Endothelial cell (in vitro differentiated cells): Measurements from ENCODE around the gene DPYSL3. TPM values are rescaled to one million over a fixed set of nuclear protein-coding genes. Genes with fewer than 3 reads are reported as not detected.

ENCODE experiments used
- DNase-seq: peaks from one replicate; pipeline ENCODE4 v3.0.0; 2021; ENCODE audit warnings: low spot score
- H3K27ac Mint-ChIP-seq: one replicate; pipeline ENCODE4 v1.8.0; 2021; ENCODE audit warnings: mixed read lengths, inconsistent platforms; ENCODE audit not compliant: unreplicated experiment
- H3K27me3 Mint-ChIP-seq: one replicate; pipeline ENCODE4 v1.8.0; 2021; ENCODE audit warnings: mild to moderate bottlenecking, moderate library complexity, mixed read lengths, inconsistent platforms; ENCODE audit not compliant: unreplicated experiment
- H3K36me3 Mint-ChIP-seq: one replicate; pipeline ENCODE4 v1.8.0; 2021; ENCODE audit warnings: mild to moderate bottlenecking, low read depth, mixed read lengths, inconsistent platforms; ENCODE audit not compliant: unreplicated experiment
- H3K4me1 Mint-ChIP-seq: one replicate; pipeline ENCODE4 v1.8.0; 2021; ENCODE audit warnings: mild to moderate bottlenecking, mixed read lengths, inconsistent platforms; ENCODE audit not compliant: unreplicated experiment
- H3K4me3 Mint-ChIP-seq: one replicate; pipeline ENCODE4 v1.8.0; 2021; ENCODE audit warnings: mild to moderate bottlenecking, mixed read lengths, inconsistent platforms; ENCODE audit not compliant: unreplicated experiment
- H3K9me3 Mint-ChIP-seq: one replicate; pipeline ENCODE4 v1.8.0; 2021; ENCODE audit warnings: mixed read lengths, inconsistent platforms; ENCODE audit not compliant: unreplicated experiment
- CTCF ChIP-seq: fragments of 200-600 bp; sonication (generic); IDR thresholded peaks from one replicate; pipeline ENCODE4 v1.5.0; 2021; ENCODE audit warnings: antibody characterized with exemption; ENCODE audit not compliant: unreplicated experiment
- total RNA-seq: library from RNA; stranded (reverse); fragmentation: NEBNext Ultra II Directional; extraction: Animal tissue kit (Norgen Biotek cat#: 25700); gene quantifications from one replicate; pipeline ENCODE4 v1.2.1, GENCODE V29; 2021; ENCODE audit not compliant: unreplicated experiment

DPYSL3 gene
- total RNA-seq, 1 donor from 2014 or later = 27.6 TPM

GRCh38 chr5:147397616-147398015 is 112.3 kb downstream of the DPYSL3 start:
- no peak for TF ChIP-seq CTCF
- H3K36me3 Mint-ChIP-seq = peaks cover 4% of the 10 kb centered on the region

GRCh38 chr5:147396070-147396823 is 113.6 kb downstream of the DPYSL3 start:
- Mint-ChIP-seq H3K27ac (no peak overlapping the region), H3K36me3 (peaks cover 4% of the 10 kb centered on the region), H3K27me3 (peaks cover 5% of the 10 kb centered on the region), H3K4me3 (no peak overlapping the region), H3K9me3 (no peaks in the 10 kb centered on the region), H3K4me1 (peaks cover 16% of the 10 kb centered on the region)
- no peak for DNase-seq
- TF ChIP-seq CTCF = no peak

More at GRCh38 chr5:147397616-147398015, 112.3 kb downstream of the DPYSL3 start:
- H3K9me3 Mint-ChIP-seq = no peaks in the 10 kb centered on the region
- no peak overlapping the region for H3K27ac Mint-ChIP-seq
- H3K4me3 Mint-ChIP-seq = no peak overlapping the region
- peaks cover 5% of the 10 kb centered on the region for H3K4me1 Mint-ChIP-seq
- H3K27me3 Mint-ChIP-seq = peaks cover 3% of the 10 kb centered on the region
- DNase-seq = no peak

- peak; percentile 58 for TF ChIP-seq CTCF
- Mint-ChIP-seq H3K27ac (no peak overlapping the region), H3K9me3 (no peaks in the 10 kb centered on the region), H3K4me3 (no peak overlapping the region), H3K27me3 (peaks cover 5% of the 10 kb centered on the region), H3K36me3 (peaks cover 4% of the 10 kb centered on the region), H3K4me1 (peaks cover 19% of the 10 kb centered on the region)
- DNase-seq = peak; percentile 37
Measured at GRCh38 chr5:147393874-147394672, 115.8 kb downstream of the DPYSL3 start.

- no peaks in the 10 kb centered on the region for H3K36me3 Mint-ChIP-seq
- peaks cover 29% of the 10 kb centered on the region for H3K4me1 Mint-ChIP-seq
Measured at GRCh38 chr5:147391781-147392180, 118.1 kb downstream of the DPYSL3 start.

More at GRCh38 chr5:147391781-147392180, 118.1 kb downstream of the DPYSL3 start:
- TF ChIP-seq CTCF = peak; percentile 72
- H3K27me3 Mint-ChIP-seq = peaks cover 3% of the 10 kb centered on the region
- no peak overlapping the region for H3K4me3 Mint-ChIP-seq
- DNase-seq = peak; percentile 55
- no peak overlapping the region for H3K27ac Mint-ChIP-seq
- no peaks in the 10 kb centered on the region for H3K9me3 Mint-ChIP-seq
